ENCODE data around the gene DNAAF5.

The DNAAF5 gene

GRCh38 chr7:756928-757560 lies 30.5 kb downstream of the DNAAF5 start:
- DNase-seq (ENCODE audit: low spot score), result no peak
- no peak for TF ChIP-seq CTCF (IDR thresholded peaks at IDR 0.05; ENCODE audit: extremely low read depth, missing control alignments)

- TF ChIP-seq CTCF (IDR thresholded peaks at IDR 0.05; ENCODE audit: extremely low read depth, missing control alignments), result no peak
- no peak for DNase-seq (ENCODE audit: low spot score)
Measured at GRCh38 chr7:757741-758163, 31.3 kb downstream of the DNAAF5 start.

GRCh38 chr7:759569-759968 lies 33.1 kb downstream of the DNAAF5 start:
- no peak for DNase-seq (ENCODE audit: low spot score)
- no peak for TF ChIP-seq CTCF (IDR thresholded peaks at IDR 0.05; ENCODE audit: extremely low read depth, missing control alignments)

- TF ChIP-seq CTCF (IDR thresholded peaks at IDR 0.05; ENCODE audit: extremely low read depth, missing control alignments), result no peak
- no peak for DNase-seq (ENCODE audit: low spot score)
Measured at GRCh38 chr7:760006-760405, 33.5 kb downstream of the DNAAF5 start.

- DNase-seq (ENCODE audit: low spot score), result no peak
- TF ChIP-seq CTCF (IDR thresholded peaks at IDR 0.05; ENCODE audit: extremely low read depth, missing control alignments), result no peak
Measured at GRCh38 chr7:761101-761500, 34.6 kb downstream of the DNAAF5 start.

- DNase-seq (ENCODE audit: low spot score), result no peak
- no peak for TF ChIP-seq CTCF (IDR thresholded peaks at IDR 0.05; ENCODE audit: extremely low read depth, missing control alignments)
Measured at GRCh38 chr7:761631-762030, 35.1 kb downstream of the DNAAF5 start.

GRCh38 chr7:762885-763284 lies 36.4 kb downstream of the DNAAF5 start:
- no peak for TF ChIP-seq CTCF (IDR thresholded peaks at IDR 0.05; ENCODE audit: extremely low read depth, missing control alignments)
- no peak for DNase-seq (ENCODE audit: low spot score)
